PC-3 (cell line): ENCODE measurements around the gene TGM5. TPM values are rescaled to one million over a fixed set of nuclear protein-coding genes. Genes with fewer than 3 reads are reported as not detected.

Experiments used
- ATAC-seq: fragments of 200-7000 bp; cut with Tn5 transposase; 2 replicates; pipeline ENCODE4 v1.9.1; 2020; ENCODE audit warnings: mild to moderate bottlenecking, moderate library complexity
- BruUV-seq: library from RNA; stranded (reverse); fragments of 400-500 nt; replicated peaks from 2 replicates; lab custom pipeline; 2021; lab: Mats Ljungman, UMichigan
- CTCF ChIA-PET: fragments of 300-600 bp; sonication (Branson Sonifier 250); formaldehyde crosslinking; loops from one replicate; lab custom pipeline; 2022; ENCODE audit warnings: antibody characterized with exemption; lab: Charles Lee
- POLR2A ChIA-PET: fragments of 300-600 bp; sonication (Branson Sonifier 250); formaldehyde crosslinking; loops from one replicate; lab custom pipeline; 2022; ENCODE audit warnings: antibody characterized with exemption; ENCODE audit not compliant: unreplicated experiment; lab: Charles Lee
- DNase-seq: peaks from one replicate; pipeline ENCODE4 v3.0.0-alpha.2; 2015
- H2AFZ ChIP-seq: fragments of 300-600 bp; sonication (generic); 2 replicates; pipeline ENCODE4 v1.6.0; 2016; ENCODE audit warnings: antibody characterized with exemption, low read length
- H3F3A ChIP-seq: fragments of 300-600 bp; sonication (generic); one replicate; pipeline ENCODE4 v1.6.0; 2017; ENCODE audit warnings: antibody characterized with exemption, low read length, control low read depth, mild to moderate bottlenecking; ENCODE audit not compliant: unreplicated experiment
- H3K27ac ChIP-seq: fragments of 300-600 bp; sonication (generic); 2 replicates; pipeline ENCODE4 v1.5.1; 2016; ENCODE audit warnings: mild to moderate bottlenecking, low read length
- H3K27me3 ChIP-seq: fragments of 300-600 bp; sonication (generic); 2 replicates; pipeline ENCODE4 v1.6.1; 2016; ENCODE audit warnings: low read length, mixed read lengths
- H3K36me3 ChIP-seq: fragments of 300-600 bp; sonication (generic); 2 replicates; pipeline ENCODE4 v1.6.1; 2016; ENCODE audit warnings: low read depth, mixed run types, low read length, mixed read lengths
- H3K4me1 ChIP-seq: fragments of 300-600 bp; sonication (generic); 2 replicates; pipeline ENCODE4 v1.5.1; 2016; ENCODE audit warnings: low read length; ENCODE audit not compliant: insufficient read depth
- H3K4me2 ChIP-seq: fragments of 300-600 bp; sonication (generic); 2 replicates; pipeline ENCODE4 v1.6.0; 2016; ENCODE audit warnings: low read length
- H3K4me3 ChIP-seq: fragments of 300-600 bp; sonication (generic); 2 replicates; pipeline ENCODE4 v1.5.1; 2016; ENCODE audit warnings: mild to moderate bottlenecking, low read length, mixed read lengths
- H3K79me2 ChIP-seq: fragments of 300-600 bp; sonication (generic); 2 replicates; pipeline ENCODE4 v1.6.1; 2017; ENCODE audit warnings: low read length, mixed read lengths
- H3K9ac ChIP-seq: fragments of 300-600 bp; sonication (generic); 2 replicates; pipeline ENCODE4 v1.6.0; 2016; ENCODE audit warnings: mild to moderate bottlenecking, low read length
- H3K9me2 ChIP-seq: fragments of 300-600 bp; sonication (generic); replicated peaks from 2 replicates; pipeline ENCODE4 v1.6.1; 2016; ENCODE audit warnings: mixed run types, low read length, mixed read lengths
- H3K9me3 ChIP-seq: fragments of 300-600 bp; sonication (generic); 2 replicates; pipeline ENCODE4 v1.6.1; 2016; ENCODE audit warnings: low read length, mixed read lengths
- H4K20me1 ChIP-seq: fragments of 300-600 bp; sonication (generic); 2 replicates; pipeline ENCODE4 v1.6.1; 2016; ENCODE audit warnings: low read length, mixed read lengths
- EZH2 ChIP-seq: fragments of 300-600 bp; sonication (generic); IDR thresholded peaks from one replicate; pipeline ENCODE4 v1.6.1; 2017; ENCODE audit warnings: antibody characterized with exemption, mild to moderate bottlenecking, low read length; ENCODE audit not compliant: unreplicated experiment
- EZH2phosphoT487 ChIP-seq: fragments of 300-600 bp; sonication (generic); IDR thresholded peaks from 2 replicates; pipeline ENCODE4 v1.6.1; 2018; ENCODE audit warnings: mild to moderate bottlenecking, antibody characterized with exemption, low read length, borderline replicate concordance
- intact Hi-C: fragments of 100-400 bp; cut with micrococcal nuclease; formaldehyde crosslinking; loops from 2 replicates; pipeline ENCODE4 v1.9.0; 2023
- total RNA-seq: library from RNA; depleted of rRNA; stranded (reverse); fragments of >200 nt; gene quantifications from 2 replicates; pipeline ENCODE4 v1.2.3, GENCODE V29; 2014
- TF ChIP-seq, protein P1 (sequence below): fragments of 300-600 bp; sonication (generic); conservative IDR thresholded peaks from 2 replicates; pipeline ENCODE4 v1.5.1; 2017; ENCODE audit warnings: antibody characterized with exemption, low read depth, mild to moderate bottlenecking, low read length

TGM5 gene
- total RNA-seq, 1 experiment from 2014 or later: not detected

DNA sequence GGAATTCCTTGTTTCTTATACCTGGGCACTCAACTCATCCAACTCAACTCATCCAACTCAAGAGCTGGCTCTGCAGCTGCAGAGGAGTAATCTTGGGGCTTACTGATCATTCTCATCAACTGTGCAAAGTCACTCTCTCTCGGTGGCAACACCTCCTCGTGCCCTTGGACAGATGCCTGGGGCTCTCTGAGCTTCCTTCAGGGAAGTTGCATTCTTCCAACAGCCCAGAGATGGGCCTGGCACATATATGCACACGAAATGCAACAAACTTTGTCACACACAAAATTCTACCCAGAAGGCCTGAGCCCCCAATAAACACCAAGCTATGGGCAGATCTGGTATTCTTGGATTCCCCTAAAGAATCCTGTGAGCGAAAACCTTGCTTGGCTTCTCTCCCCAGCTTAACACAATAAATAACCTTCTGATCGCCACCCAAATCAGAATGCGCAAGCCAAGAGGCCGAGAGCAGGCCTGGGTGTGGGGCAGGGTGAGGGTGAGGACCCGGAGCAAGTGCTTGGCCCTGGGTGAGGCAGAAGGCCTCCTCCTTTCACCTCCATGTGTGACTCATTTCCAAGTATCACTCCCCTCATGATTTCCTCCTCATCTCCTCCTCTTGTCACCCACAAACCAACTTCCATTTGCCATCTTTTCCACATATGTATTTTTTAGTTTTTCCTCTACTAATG, 15.4 kb downstream of the TGM5 start:
- Histone ChIP-seq H3K79me2 (no peaks in the 10 kb centered on the region), H3K9me2 (0 out of 2 replicates have a peak, but pooled peaks cover 4% of the 10 kb centered on the region), H3K9ac (no peak overlapping the region), H3K4me1 (peaks cover 18% of the 10 kb centered on the region), H4K20me1 (no peaks in the 10 kb centered on the region), H3K9me3 (no peaks in the 10 kb centered on the region), H3K27me3 (peaks cover 2% of the 10 kb centered on the region; the same call in 1 of the 2 replicates), H2AFZ (no peak overlapping the region), H3K27ac (no peak overlapping the region), H3K4me2 (no peak overlapping the region), H3F3A (no peaks in the 10 kb centered on the region), H3K36me3 (no peaks in the 10 kb centered on the region), H3K4me3 (no peak overlapping the region)
- CTCF ChIA-PET: no interaction called here
- POLR2A ChIA-PET: interaction anchor here (0.6 kb wide), 1 partner anchor 120 kb away, joined by 4 read pairs; the partner anchor contains the start of genes TUBGCP4 and ZSCAN29
- ATAC-seq (no peak), DNase-seq (no peak)
- no TSS peak for BruUV-seq
- TF ChIP-seq, protein P1, sequence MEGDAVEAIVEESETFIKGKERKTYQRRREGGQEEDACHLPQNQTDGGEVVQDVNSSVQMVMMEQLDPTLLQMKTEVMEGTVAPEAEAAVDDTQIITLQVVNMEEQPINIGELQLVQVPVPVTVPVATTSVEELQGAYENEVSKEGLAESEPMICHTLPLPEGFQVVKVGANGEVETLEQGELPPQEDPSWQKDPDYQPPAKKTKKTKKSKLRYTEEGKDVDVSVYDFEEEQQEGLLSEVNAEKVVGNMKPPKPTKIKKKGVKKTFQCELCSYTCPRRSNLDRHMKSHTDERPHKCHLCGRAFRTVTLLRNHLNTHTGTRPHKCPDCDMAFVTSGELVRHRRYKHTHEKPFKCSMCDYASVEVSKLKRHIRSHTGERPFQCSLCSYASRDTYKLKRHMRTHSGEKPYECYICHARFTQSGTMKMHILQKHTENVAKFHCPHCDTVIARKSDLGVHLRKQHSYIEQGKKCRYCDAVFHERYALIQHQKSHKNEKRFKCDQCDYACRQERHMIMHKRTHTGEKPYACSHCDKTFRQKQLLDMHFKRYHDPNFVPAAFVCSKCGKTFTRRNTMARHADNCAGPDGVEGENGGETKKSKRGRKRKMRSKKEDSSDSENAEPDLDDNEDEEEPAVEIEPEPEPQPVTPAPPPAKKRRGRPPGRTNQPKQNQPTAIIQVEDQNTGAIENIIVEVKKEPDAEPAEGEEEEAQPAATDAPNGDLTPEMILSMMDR: no peak
- TF ChIP-seq EZH2: no peak
- no peak for TF ChIP-seq EZH2phosphoT487
- intact Hi-C loops: no loop called here

- TF ChIP-seq EZH2 (no peak), EZH2phosphoT487 (no peak)
- TF ChIP-seq, protein P1: no peak
- no peak overlapping the region for H3K27ac ChIP-seq
- intact Hi-C loops: no loop called here
- 0 out of 2 replicates have a peak, but pooled peaks cover 4% of the 10 kb centered on the region for H3K9me2 ChIP-seq
- POLR2A ChIA-PET: no interaction called here
- CTCF ChIA-PET: no interaction called here
- no peaks in the 10 kb centered on the region for H3K9me3 ChIP-seq
- H3F3A ChIP-seq: no peaks in the 10 kb centered on the region
- ATAC-seq (no peak), DNase-seq (no peak)
- no peak overlapping the region for H3K4me3 ChIP-seq
- no peak overlapping the region for H3K4me2 ChIP-seq
- H3K9ac ChIP-seq: no peak overlapping the region
- no peaks in the 10 kb centered on the region for H3K27me3 ChIP-seq
- H2AFZ ChIP-seq: no peak overlapping the region
- no peaks in the 10 kb centered on the region for H3K79me2 ChIP-seq
- H3K36me3 ChIP-seq: no peaks in the 10 kb centered on the region
- H3K4me1 ChIP-seq: peaks cover 18% of the 10 kb centered on the region
- no TSS peak for BruUV-seq
- H4K20me1 ChIP-seq: no peaks in the 10 kb centered on the region
Measured at GRCh38 chr15:43250785-43251184, 15.9 kb downstream of the TGM5 start.

GRCh38 chr15:43249699-43250203, 17.0 kb downstream of the TGM5 start:
- peak; percentile 57 for DNase-seq
- Histone ChIP-seq H3K4me1 (peaks cover 18% of the 10 kb centered on the region), H3K27me3 (no peaks in the 10 kb centered on the region), H4K20me1 (no peaks in the 10 kb centered on the region), H3K9me2 (0 out of 2 replicates have a peak, but pooled peaks cover 4% of the 10 kb centered on the region), H3K4me2 (peak overlapping the region; percentile 32), H2AFZ (no peak overlapping the region), H3K79me2 (no peaks in the 10 kb centered on the region), H3K36me3 (no peaks in the 10 kb centered on the region), H3K9ac (no peak overlapping the region), H3K9me3 (no peaks in the 10 kb centered on the region), H3K27ac (peak overlapping the region; percentile 29), H3K4me3 (no peak overlapping the region), H3F3A (no peaks in the 10 kb centered on the region)
- ChIA-PET POLR2A (no interaction called here), CTCF (no interaction called here)
- BruUV-seq: no TSS peak
- intact Hi-C loops: no loop called here
- peak; percentile 18; the same call in 1 of the 2 replicates for ATAC-seq
- TF ChIP-seq EZH2: no peak
- TF ChIP-seq EZH2phosphoT487: no peak
- TF ChIP-seq, protein P1: no peak
